Mucosa of stomach (tissue), 1 donor: ENCODE data around the gene RING1.
A peak's percentile ranks its signal among the peaks of the same experiment; 100 is the strongest.

Source experiments
- H3K27me3 ChIP-seq: one replicate; pipeline ENCODE4 v1.7.0; 2013; ENCODE audit warnings: mild to moderate bottlenecking, low read length; ENCODE audit not compliant: control insufficient read depth, insufficient read depth
- H3K36me3 ChIP-seq: one replicate; pipeline ENCODE4 v1.7.0; 2013; ENCODE audit warnings: low read length; ENCODE audit not compliant: control insufficient read depth, insufficient read depth
- H3K4me1 ChIP-seq: one replicate; pipeline ENCODE4 v1.7.0; 2013; ENCODE audit warnings: mild to moderate bottlenecking, low read length; ENCODE audit not compliant: control insufficient read depth, insufficient read depth
- H3K4me3 ChIP-seq: one replicate; pipeline ENCODE4 v1.7.0; 2013; ENCODE audit warnings: low read length
- H3K9ac ChIP-seq: one replicate; pipeline ENCODE4 v1.7.0; 2013; ENCODE audit warnings: mild to moderate bottlenecking, low read length, moderate library complexity
- H3K9me3 ChIP-seq: one replicate; pipeline ENCODE4 v1.7.0; 2013; ENCODE audit warnings: mild to moderate bottlenecking, low read length, moderate library complexity; ENCODE audit not compliant: control insufficient read depth
- donor health status: Pancreatic carcinoma.

RING1 gene

DNA sequence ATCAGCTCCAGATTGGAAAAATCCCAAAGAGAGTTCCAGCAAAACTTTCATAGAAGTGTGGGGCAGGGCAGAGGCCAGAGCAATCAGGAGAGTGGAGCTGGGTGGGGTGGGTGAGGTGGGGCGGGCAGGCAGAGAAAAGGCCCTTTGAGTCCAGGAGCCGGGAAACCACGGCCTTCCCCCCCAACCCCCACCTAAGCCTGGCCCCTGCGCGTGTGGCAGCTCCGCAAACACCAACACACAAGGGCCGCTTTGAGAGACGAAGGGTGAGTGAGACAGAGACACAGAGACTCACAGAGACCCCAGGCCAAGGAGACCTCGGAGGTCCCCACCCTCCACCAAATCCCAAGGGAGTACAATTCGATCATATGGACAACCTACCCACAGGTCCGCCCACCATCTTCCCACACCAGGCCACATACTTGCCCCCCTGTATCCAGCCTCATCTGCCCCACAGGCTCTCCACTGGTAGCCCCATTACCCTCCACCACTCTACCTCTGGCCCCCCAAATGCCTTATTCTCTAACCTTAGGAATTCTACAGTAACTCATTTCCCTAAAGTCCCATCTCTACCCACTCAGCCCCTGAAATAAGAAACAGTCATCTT lies 17.7 kb upstream of the RING1 start:
- H3K27me3 ChIP-seq, result peaks cover 45% of the 10 kb centered on the region
- peaks cover 11% of the 10 kb centered on the region for H3K36me3 ChIP-seq
- H3K9ac ChIP-seq, result no peak overlapping the region
- no peak overlapping the region for H3K4me3 ChIP-seq
- H3K4me1 ChIP-seq, result peaks cover 18% of the 10 kb centered on the region
- no peaks in the 10 kb centered on the region for H3K9me3 ChIP-seq

GRCh38 chr6:33191383-33192104 lies 16.8 kb upstream of the RING1 start:
- Histone ChIP-seq H3K9ac (no peak overlapping the region), H3K4me1 (peaks cover 18% of the 10 kb centered on the region)

DNA sequence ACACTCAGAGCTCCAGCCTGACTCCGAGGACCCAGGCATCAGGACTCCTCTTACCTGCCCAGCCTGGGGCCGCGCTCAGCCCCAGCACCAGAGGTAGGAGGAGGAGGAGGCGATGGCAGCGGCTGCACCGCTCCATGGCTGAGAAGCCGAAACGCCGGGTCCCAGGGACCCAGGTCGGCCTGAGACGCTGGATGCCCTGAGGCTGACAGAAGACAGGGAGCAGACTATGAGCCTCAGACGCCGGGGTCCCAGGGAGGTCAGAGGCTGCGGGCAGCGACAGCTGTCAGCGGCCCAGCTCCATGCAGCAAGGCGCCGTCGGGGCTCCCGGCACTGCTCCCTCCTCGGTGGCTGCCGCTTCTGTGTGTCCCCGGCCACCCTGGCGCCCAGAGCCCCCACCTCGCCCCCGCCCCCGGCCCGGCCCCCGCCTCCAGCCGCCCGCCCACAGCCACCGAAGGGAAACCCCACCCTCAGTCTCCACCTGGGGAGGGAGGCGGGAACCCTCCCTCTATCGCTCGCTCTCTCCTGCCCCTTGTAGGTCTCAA lies 16.1 kb upstream of the RING1 start, which contains the start of gene COL11A2:
COL11A2 (minus strand) TSS at position 363 of the 542 bp plus-strand sequence; CDS start at position 136, 227 bp downstream.
- peaks cover 15% of the 10 kb centered on the region for H3K36me3 ChIP-seq
- H3K9me3 ChIP-seq, result no peaks in the 10 kb centered on the region
- peaks cover 21% of the 10 kb centered on the region for H3K4me1 ChIP-seq
- peak within 1 kb of the TSS; percentile 29 for H3K4me3 ChIP-seq
- H3K27me3 ChIP-seq, result peaks cover 45% of the 10 kb centered on the region
- H3K9ac ChIP-seq, result peak within 1 kb of the TSS; percentile 47

More at GRCh38 chr6:33191383-33192104, 16.8 kb upstream of the RING1 start:
- Histone ChIP-seq H3K9me3 (no peaks in the 10 kb centered on the region), H3K36me3 (peaks cover 12% of the 10 kb centered on the region), H3K4me3 (no peak overlapping the region), H3K27me3 (peaks cover 45% of the 10 kb centered on the region)

GRCh38 chr6:33192671-33193602 lies 15.4 kb upstream of the RING1 start:
- H3K9me3 ChIP-seq, result no peaks in the 10 kb centered on the region
- H3K4me1 ChIP-seq, result peaks cover 28% of the 10 kb centered on the region
- peaks cover 45% of the 10 kb centered on the region for H3K27me3 ChIP-seq
- H3K9ac ChIP-seq, result peak overlapping the region; percentile 47
- peak overlapping the region; percentile 29 for H3K4me3 ChIP-seq
- H3K36me3 ChIP-seq, result peaks cover 17% of the 10 kb centered on the region

GRCh38 chr6:33193619-33194018 lies 14.7 kb upstream of the RING1 start:
- Histone ChIP-seq H3K9ac (no peak overlapping the region), H3K36me3 (peaks cover 17% of the 10 kb centered on the region), H3K4me3 (no peak overlapping the region), H3K4me1 (peaks cover 30% of the 10 kb centered on the region), H3K9me3 (no peaks in the 10 kb centered on the region), H3K27me3 (peaks cover 42% of the 10 kb centered on the region)

GRCh38 chr6:33194431-33194979 lies 13.8 kb upstream of the RING1 start:
- Histone ChIP-seq H3K27me3 (peaks cover 35% of the 10 kb centered on the region), H3K36me3 (peaks cover 17% of the 10 kb centered on the region), H3K4me3 (no peak overlapping the region), H3K9me3 (no peaks in the 10 kb centered on the region), H3K4me1 (peaks cover 39% of the 10 kb centered on the region), H3K9ac (no peak overlapping the region)

DNA sequence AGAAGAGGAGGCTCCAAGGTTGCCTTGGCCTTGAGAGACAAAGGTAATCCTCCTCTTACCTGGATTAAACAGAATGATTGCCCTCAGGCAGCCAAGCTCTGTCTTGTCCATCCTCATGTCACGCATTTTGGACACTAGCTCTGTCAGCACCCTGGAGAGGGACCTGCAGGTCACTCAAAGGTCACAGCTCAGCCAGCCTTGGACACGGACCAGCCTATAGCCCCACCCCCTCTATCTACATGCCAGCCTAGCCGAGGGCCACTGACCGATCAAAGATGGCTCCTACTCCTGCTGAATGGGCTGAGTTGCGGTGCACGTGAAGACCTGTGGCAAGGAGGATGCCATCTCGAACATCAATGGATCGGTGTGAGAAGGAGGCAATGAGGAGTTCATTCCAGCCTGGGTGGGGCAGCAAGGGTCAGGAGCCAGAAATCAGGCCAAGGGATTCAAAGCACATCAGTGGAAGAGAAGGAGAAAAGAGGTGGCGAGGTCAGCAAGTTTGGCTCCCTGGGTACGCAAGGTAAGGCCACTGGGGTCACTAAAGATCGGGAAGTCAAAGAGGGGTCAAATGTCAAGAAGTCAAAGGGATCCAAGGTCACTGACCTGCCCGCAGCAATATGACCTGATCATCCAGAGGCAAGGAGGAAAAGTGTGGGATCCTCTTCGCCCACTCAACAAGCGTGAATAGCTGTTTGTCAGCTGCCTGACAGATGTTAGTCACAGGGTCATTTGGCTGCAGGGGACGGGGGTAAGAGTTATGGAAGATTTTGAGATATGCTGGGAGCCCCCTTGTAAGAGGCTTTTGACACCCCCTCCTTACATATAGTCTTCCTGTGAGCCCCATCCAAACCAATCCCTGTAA lies 12.8 kb upstream of the RING1 start:
- H3K36me3 ChIP-seq, result peaks cover 17% of the 10 kb centered on the region
- no peaks in the 10 kb centered on the region for H3K9me3 ChIP-seq
- peaks cover 40% of the 10 kb centered on the region for H3K4me1 ChIP-seq
- peaks cover 25% of the 10 kb centered on the region for H3K27me3 ChIP-seq
- no peak overlapping the region for H3K9ac ChIP-seq
- H3K4me3 ChIP-seq, result no peak overlapping the region

- peaks cover 42% of the 10 kb centered on the region for H3K4me1 ChIP-seq
- H3K9me3 ChIP-seq, result no peaks in the 10 kb centered on the region
- peaks cover 6% of the 10 kb centered on the region for H3K27me3 ChIP-seq
- H3K4me3 ChIP-seq, result no peak overlapping the region
- peaks cover 22% of the 10 kb centered on the region for H3K36me3 ChIP-seq
- no peak overlapping the region for H3K9ac ChIP-seq
Observed at GRCh38 chr6:33197431-33198048, 10.8 kb upstream of the RING1 start.

GRCh38 chr6:33198159-33198852 lies 10.0 kb upstream of the RING1 start:
- no peak overlapping the region for H3K4me3 ChIP-seq
- H3K4me1 ChIP-seq, result peaks cover 39% of the 10 kb centered on the region
- no peaks in the 10 kb centered on the region for H3K27me3 ChIP-seq
- no peak overlapping the region for H3K9ac ChIP-seq
- H3K36me3 ChIP-seq, result peaks cover 27% of the 10 kb centered on the region
- H3K9me3 ChIP-seq, result no peaks in the 10 kb centered on the region

DNA sequence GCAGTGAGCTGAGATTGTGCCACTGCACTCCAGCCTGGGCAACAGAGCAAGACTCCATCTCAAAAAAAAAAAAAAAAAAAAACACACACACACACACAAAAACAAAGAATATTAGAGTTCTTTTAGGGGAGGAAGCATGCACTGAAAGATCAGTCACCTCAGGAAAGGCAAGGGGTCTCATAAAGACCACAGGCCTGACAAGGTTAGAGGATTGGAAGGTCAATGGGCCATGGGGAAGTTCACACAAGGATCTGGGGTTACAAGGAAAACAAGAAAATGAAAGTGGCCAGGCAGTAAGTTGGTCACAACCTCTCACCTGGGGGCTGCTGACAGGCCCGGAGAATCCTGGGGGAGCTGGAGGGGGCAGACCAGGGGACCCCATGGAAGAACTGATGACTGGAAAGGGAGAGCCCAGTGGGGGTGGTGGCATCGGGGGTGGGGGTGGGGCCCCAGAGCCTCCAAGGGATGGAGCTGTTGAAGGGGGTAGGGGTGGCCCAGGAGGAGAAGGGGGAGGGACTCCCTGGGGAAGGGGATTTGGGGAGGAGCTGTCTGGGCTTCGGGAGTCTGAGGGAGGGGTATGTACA lies 9.4 kb upstream of the RING1 start:
- Histone ChIP-seq H3K36me3 (peaks cover 33% of the 10 kb centered on the region), H3K27me3 (no peaks in the 10 kb centered on the region), H3K4me1 (peaks cover 45% of the 10 kb centered on the region), H3K4me3 (no peak overlapping the region), H3K9ac (peak overlapping the region; percentile 97), H3K9me3 (no peaks in the 10 kb centered on the region)
